IPS-20b (cell line): Measurements from ENCODE around the gene SPAAR.
"Not testable (repeated sequence)": the region's sequence is repeated elsewhere in the genome, so short reads cannot be mapped to it uniquely, and the experiment has no call there.

ENCODE experiments used
- H3K27ac ChIP-seq: one replicate; pipeline ENCODE4 v1.5.1; 2013; ENCODE audit warnings: low read length
- H3K27me3 ChIP-seq: 2 replicates; pipeline ENCODE4 v1.6.1; 2013; ENCODE audit warnings: mild to moderate bottlenecking, low read length, inconsistent platforms; ENCODE audit not compliant: insufficient read depth
- H3K36me3 ChIP-seq: 2 replicates; pipeline ENCODE4 v1.6.1; 2013; ENCODE audit warnings: low read depth, mild to moderate bottlenecking, inconsistent platforms, low read length, moderate library complexity; ENCODE audit not compliant: insufficient read depth
- H3K4me1 ChIP-seq: 2 replicates; pipeline ENCODE4 v1.6.1; 2013; ENCODE audit warnings: mild to moderate bottlenecking, control low read depth, inconsistent platforms, low read length, moderate library complexity; ENCODE audit not compliant: insufficient read depth
- H3K4me3 ChIP-seq: 2 replicates; pipeline ENCODE4 v1.5.1; 2013; ENCODE audit warnings: mild to moderate bottlenecking, low read length, inconsistent platforms
- H3K9ac ChIP-seq: 2 replicates; pipeline ENCODE4 v1.6.1; 2013; ENCODE audit warnings: low read depth, mild to moderate bottlenecking, inconsistent platforms, low read length, moderate library complexity
- H3K9me3 ChIP-seq: 2 replicates; pipeline ENCODE4 v1.6.1; 2013; ENCODE audit warnings: mild to moderate bottlenecking, low read depth, low read length, inconsistent platforms; ENCODE audit not compliant: insufficient read depth

The SPAAR gene

DNA sequence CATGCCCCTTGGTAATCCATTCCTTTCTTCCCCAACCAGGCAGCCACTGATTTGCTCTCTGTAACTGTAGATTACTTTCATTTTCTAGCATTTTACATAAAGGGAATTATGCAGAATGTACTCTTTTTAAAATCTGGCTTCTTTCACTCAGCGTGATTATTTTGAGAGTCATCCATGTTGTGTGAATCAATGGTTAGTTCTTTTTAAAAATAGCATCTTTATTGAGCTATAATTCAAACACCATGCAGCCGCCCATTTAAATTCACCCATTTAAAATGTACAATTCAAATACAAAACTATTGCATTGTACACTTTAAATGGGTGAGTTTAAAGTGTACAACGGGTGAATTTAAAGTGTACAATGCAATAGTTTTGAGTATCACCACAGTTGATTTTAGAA lies 36.8 kb upstream of the SPAAR start:
- Histone ChIP-seq H3K9ac (no peak overlapping the region), H3K27ac (no peak overlapping the region), H3K4me3 (no peak overlapping the region), H3K9me3 (peaks cover 16% of the 10 kb centered on the region), H3K36me3 (no peaks in the 10 kb centered on the region), H3K4me1 (no peaks in the 10 kb centered on the region), H3K27me3 (no peaks in the 10 kb centered on the region)

DNA sequence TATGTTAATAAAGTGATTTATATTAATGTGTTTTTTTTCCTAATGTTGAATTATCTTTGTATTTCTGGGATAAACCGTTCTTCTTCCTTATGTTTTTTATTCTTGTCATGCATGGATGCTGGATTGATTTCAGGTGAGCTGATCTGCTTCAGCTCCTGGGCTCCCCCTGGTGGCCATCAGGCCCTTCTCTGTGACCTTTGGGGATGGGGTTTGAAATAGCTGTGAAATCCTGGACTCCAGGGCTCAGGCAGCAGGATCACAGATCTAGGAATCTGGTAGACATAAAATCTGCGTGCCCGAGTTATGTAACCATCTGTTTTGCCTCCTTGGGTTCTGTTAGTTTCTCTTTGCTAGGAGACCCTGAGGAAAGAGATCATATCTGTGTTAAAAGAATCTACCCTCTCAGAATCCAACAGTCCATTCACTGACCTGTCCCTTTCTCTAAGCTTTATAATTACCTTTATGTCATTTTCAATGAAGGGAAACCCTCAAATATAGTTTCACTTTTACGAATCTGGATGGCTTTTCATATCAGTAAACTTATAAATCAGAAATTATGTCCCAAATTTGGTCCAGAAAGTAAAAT lies 26.9 kb upstream of the SPAAR start:
- 0 out of 2 replicates have a peak, but pooled peaks cover under 1% of the 10 kb centered on the region for H3K9me3 ChIP-seq
- no peak overlapping the region for H3K9ac ChIP-seq
- H3K27me3 ChIP-seq: no peaks in the 10 kb centered on the region
- no peaks in the 10 kb centered on the region for H3K36me3 ChIP-seq
- H3K4me1 ChIP-seq: no peaks in the 10 kb centered on the region
- H3K27ac ChIP-seq: no peak overlapping the region
- H3K4me3 ChIP-seq: no peak overlapping the region

DNA sequence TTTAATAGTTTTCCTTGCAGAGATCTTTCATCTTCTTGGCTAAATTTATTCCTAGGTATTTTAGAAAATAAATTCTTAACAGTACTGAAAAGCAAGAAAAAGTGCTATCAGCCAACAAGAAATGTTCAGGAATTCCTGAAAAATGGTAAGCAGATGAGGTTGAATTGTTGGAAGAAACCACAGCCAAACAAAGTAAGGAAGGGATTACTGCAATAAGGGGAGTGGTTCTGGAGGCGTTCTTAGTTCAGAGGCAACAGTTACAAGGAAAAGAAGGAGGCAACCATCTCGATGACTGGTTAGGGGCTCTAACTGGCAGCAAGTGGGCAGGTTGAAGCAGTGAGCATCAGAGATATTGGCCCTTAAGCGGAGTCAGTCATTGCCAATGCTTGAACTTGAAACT lies 26.3 kb upstream of the SPAAR start:
- no peak overlapping the region for H3K9ac ChIP-seq
- H3K27ac ChIP-seq: no peak overlapping the region
- H3K27me3 ChIP-seq: no peaks in the 10 kb centered on the region
- no peaks in the 10 kb centered on the region for H3K4me1 ChIP-seq
- no peaks in the 10 kb centered on the region for H3K9me3 ChIP-seq
- H3K4me3 ChIP-seq: no peak overlapping the region
- H3K36me3 ChIP-seq: no peaks in the 10 kb centered on the region

DNA sequence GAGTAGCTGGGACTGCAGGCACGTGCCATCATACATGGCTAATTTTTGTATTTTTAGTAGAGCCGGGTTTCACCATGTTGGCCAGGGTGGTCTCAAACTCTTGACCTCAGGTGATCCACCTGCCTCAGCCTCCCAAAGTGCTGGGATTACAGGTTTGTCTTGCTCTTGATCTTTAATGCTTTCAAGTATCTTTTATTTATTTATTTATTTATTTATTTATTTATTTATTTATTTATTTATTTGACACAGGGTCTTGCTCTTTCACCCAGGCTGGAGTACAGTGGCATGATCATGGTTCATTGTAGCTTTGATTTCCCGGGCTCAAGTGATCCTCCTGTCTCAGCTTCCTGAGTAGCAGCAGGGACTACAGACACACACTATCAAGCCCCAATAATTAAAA lies 24.4 kb upstream of the SPAAR start:
- not testable (repeated sequence) for H3K4me3 ChIP-seq, H3K27me3 ChIP-seq, H3K4me1 ChIP-seq, H3K36me3 ChIP-seq, H3K9me3 ChIP-seq, H3K9ac ChIP-seq, H3K27ac ChIP-seq

DNA sequence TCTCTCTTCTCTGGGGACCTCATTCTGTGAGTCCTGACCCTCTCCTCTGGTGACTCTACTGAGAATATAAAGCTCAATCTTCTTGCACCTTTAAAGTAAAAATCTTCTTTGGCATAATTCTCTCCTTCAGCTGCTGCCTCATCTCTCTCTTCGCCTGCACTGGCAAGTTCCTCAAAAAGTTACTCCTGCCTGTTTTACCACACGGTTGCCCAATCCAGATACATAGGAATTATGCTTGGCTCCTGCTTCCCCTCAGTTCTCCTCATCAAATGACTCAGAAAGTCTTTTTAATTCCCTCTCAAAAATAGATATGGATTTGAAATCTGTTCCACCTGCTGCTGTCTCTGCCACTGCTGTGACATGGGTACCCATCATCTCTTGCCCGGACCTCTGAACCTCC lies 17.6 kb upstream of the SPAAR start:
- Histone ChIP-seq H3K9me3 (no peaks in the 10 kb centered on the region), H3K36me3 (no peaks in the 10 kb centered on the region), H3K9ac (no peak overlapping the region), H3K27ac (no peak overlapping the region), H3K4me1 (no peaks in the 10 kb centered on the region), H3K27me3 (no peaks in the 10 kb centered on the region; the same call in 1 of the 2 replicates), H3K4me3 (no peak overlapping the region)

DNA sequence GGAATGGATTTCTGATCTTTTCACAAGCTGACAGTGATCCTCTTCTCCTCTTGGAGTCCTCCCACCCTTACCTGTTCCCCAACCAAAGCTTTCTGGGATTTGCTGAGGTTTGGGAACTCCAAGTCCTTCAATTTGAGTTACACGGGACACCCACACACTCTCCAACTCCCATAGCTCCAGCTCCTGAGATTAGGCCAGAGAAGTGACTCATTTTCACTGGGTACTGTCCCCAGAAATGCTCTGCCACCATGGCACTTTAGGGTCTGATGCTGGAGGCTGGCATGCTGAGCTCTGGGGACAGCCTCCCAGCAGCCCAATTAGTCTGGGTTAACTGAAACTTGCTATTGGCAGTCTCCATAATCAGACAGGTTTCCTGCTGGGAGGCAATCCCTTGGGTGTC lies 17.2 kb upstream of the SPAAR start:
- Histone ChIP-seq H3K9me3 (no peaks in the 10 kb centered on the region), H3K9ac (no peak overlapping the region), H3K4me1 (no peaks in the 10 kb centered on the region), H3K27ac (no peak overlapping the region), H3K36me3 (no peaks in the 10 kb centered on the region), H3K27me3 (no peaks in the 10 kb centered on the region; the same call in 1 of the 2 replicates), H3K4me3 (no peak overlapping the region)

DNA sequence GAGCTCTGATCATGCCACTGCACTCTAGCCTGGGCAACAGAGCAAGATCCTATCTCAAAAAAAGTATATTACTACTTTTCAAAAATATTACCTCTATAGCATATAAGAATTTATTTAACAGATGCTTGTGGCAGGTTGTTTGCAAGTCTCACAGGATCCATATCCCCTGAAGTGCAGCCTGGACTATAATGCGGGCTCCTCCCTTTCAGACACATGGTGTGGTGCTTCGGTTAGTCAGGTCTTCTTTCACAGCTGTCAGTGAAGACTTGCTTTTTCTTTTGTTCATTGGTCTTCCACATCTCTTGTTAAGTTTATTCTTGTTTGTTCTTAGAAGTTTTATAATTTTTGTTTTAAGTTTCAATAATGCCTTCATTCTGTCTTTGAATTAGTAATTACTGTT lies 12.7 kb upstream of the SPAAR start:
- Histone ChIP-seq H3K27ac (no peak overlapping the region), H3K27me3 (no peaks in the 10 kb centered on the region; the same call in 1 of the 2 replicates), H3K4me1 (no peaks in the 10 kb centered on the region), H3K4me3 (no peak overlapping the region), H3K9me3 (no peaks in the 10 kb centered on the region), H3K36me3 (no peaks in the 10 kb centered on the region), H3K9ac (no peak overlapping the region)

DNA sequence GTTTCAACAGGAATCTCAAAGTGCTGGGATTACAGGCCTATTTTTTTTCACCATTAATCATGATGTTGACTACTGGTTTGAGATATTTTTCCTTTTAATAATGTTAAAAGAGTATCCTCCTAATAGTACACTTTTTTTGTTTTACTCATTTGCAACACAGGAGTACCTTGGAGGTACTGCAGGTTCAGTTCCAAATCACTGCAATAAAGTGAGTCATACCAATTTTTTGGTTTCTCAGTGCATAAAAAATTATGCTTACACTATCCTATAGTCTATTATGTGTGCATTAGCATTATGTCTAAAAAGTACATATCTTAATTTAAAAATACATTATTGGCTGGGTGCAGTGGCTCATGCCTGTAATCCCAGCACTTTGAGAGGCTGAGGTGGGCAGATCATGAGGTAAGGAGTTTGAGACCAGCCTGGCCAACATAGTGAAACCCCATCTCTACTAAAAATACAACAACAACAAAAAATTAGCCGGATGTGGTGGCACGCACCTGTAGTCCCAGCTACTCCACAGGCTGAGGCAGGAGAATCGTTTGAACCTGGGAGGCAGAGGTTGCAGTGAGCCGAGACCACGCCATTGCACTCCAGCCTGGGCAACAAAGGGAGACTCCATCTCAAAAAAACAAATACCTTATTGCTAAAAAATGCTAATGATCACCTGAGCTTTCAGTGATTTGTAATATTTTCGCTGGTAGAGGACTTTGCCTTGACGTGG lies 11.8 kb upstream of the SPAAR start:
- not testable (repeated sequence) for H3K27me3 ChIP-seq, H3K4me3 ChIP-seq, H3K4me1 ChIP-seq, H3K9me3 ChIP-seq, H3K27ac ChIP-seq, H3K9ac ChIP-seq, H3K36me3 ChIP-seq

DNA sequence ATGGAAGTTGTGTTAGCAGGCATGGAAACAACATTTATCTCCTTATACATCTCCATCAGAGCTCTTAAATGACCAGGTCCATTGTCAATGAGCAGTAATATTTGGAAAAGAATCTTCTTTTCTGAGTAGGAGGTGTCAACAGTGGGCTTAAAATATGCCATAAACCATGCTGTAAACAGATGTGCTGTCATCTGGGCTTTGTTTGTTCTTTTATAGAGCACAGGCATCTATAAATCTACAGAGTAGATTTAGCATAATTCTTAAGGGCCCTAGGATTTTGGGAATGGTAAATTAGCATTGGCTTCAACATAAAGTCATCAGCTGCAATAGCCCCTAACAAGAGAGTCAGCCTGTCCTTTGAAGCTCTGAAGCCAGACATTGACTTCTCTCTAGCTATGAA lies 11.0 kb upstream of the SPAAR start:
- no peak overlapping the region for H3K9ac ChIP-seq

DNA sequence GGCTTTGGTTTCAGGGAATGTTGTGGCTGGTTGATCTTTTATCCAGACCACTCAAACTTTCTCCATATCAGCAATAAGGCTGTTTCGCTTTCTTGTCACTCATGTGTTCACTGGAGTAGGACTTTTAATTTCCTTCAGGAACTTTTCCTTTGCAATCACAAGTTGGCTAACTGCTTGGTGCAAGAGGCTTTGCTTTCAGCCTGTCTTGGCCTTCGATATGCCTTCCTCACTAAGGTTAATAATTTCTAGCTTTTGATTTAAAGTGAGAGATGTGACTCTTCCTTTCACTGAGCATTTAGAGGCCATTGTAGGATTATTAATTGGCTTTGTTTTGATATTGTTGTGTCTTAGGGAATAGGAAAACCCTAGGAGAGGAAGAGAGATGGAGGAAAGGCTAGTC lies 10.3 kb upstream of the SPAAR start:
- Histone ChIP-seq H3K36me3 (no peaks in the 10 kb centered on the region), H3K27ac (no peak overlapping the region), H3K4me1 (no peaks in the 10 kb centered on the region), H3K4me3 (no peak overlapping the region), H3K9ac (no peak overlapping the region), H3K9me3 (no peaks in the 10 kb centered on the region), H3K27me3 (no peaks in the 10 kb centered on the region)

More for the DNA sequence above, 11.0 kb upstream of the SPAAR start:
- Histone ChIP-seq H3K27ac (no peak overlapping the region), H3K27me3 (no peaks in the 10 kb centered on the region), H3K9me3 (no peaks in the 10 kb centered on the region), H3K4me1 (no peaks in the 10 kb centered on the region), H3K36me3 (no peaks in the 10 kb centered on the region), H3K4me3 (no peak overlapping the region)

DNA sequence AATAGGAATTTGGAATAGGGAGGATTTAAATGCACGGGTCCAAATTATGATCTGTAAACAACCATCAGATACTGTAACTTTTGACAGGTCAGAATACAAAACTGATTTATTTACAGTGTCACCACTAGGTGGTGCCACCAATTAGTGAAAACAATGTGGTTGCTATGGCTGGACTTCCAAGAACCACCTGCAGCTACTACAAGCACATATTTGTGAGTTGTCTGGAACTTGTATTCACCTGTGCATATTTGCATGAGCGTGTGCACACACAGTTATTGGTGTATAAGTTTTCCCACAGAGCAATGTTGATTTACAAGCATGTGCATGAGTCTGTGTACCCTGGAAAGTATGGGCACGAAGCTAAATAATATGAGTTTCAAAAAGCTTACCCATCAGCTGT lies 6.2 kb upstream of the SPAAR start:
- Histone ChIP-seq H3K27me3 (no peaks in the 10 kb centered on the region), H3K4me1 (peaks cover 13% of the 10 kb centered on the region), H3K4me3 (no peak overlapping the region)

DNA sequence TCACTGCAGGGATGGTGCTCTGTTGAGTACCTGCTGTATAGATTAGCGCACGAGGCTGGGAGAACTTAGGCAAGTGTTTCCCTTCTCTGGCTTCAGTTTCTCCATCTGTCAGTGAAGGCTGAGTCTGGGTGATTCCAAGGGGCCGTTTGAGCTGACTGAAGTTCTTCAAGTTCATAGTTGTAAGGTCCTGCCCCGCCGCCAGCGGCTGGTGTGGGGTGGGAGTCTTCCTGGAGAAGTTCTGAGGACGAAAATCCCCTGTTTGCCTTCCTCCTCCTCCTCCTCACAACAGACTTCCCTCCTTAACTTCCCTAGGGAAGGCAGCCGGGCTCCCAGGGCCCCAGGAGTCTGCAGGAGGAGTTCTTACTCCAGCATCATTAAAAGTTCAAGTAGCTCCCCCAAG lies 5.0 kb upstream of the SPAAR start:
- Histone ChIP-seq H3K9me3 (no peaks in the 10 kb centered on the region), H3K27me3 (no peaks in the 10 kb centered on the region), H3K27ac (no peak overlapping the region), H3K4me3 (no peak overlapping the region), H3K4me1 (peaks cover 24% of the 10 kb centered on the region), H3K36me3 (no peaks in the 10 kb centered on the region), H3K9ac (no peak overlapping the region)

More for the DNA sequence above, 6.2 kb upstream of the SPAAR start:
- Histone ChIP-seq H3K9ac (no peak overlapping the region), H3K36me3 (no peaks in the 10 kb centered on the region), H3K27ac (no peak overlapping the region), H3K9me3 (no peaks in the 10 kb centered on the region)
